Skin epidermis (tissue), 12 donors: ENCODE data around the gene MBD3L2.
A peak's percentile ranks its signal among the peaks of the same experiment; 100 is the strongest.
"Not testable (repeated sequence)": the region's sequence is repeated elsewhere in the genome, so short reads cannot be mapped to it uniquely, and the experiment has no call there.

Experiments used
- H3K27ac ChIP-seq, 21 experiments: fragments of 200-600 bp; sonication (generic) in 11 of 21; one replicate each; pipeline ENCODE4 v1.5.0; 2020; ENCODE audit warnings: mild to moderate bottlenecking in 3 of 21, inconsistent platforms in 2 of 21, moderate library complexity in 2 of 21
- H3K4me3 ChIP-seq, 7 experiments: fragments of 200-600 bp; sonication (generic) in 2 of 7; one replicate each; pipeline ENCODE4 v1.5.0; 2020; ENCODE audit warnings: inconsistent platforms in 2 of 7, mild to moderate bottlenecking in 2 of 7, moderate library complexity in 1 of 7

The MBD3L2 gene

DNA sequence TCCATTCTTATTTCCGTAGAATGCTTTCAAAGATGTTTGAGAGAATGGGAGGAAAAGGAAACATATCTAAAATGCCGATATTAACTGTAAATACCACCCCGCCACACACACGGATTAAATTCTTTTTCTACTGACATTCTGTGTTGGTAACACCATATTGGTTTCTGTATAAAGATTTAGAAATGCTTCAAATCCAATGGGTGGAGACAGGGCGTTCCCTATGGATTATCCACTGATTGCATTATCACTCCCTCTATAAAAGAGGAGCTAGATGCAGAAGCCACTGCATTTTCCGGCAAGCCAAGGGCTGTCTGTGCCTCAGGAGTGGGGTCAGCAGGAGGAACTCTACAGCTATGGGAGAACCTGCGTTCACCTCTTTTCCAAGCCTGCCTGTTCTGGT is at the start of gene MBD3L2:
Gene MBD3L2 (plus strand): TSS at position 301 of the 400 bp plus-strand sequence. CDS start 53 bp downstream, at position 354.
- H3K27ac ChIP-seq, H3K4me3 ChIP-seq: not testable (repeated sequence)

DNA sequence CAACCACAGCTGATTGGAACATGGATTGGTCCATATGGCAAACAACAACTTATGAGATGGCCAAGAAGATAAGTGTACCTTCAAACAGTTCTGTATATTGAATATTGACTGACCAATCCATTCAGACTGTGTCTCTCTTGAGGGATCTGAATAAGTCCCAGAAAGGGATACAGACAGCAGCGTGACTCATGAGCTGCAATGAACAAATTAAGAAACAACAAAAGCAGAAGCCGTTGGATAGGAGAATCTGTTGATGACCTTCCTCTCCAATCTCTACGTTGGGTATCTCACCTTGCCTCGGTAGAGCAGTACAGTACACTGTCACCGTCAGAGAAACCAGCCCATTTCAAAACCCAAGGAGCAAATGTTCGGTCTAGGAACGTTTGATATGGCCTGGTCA is 49.2 kb upstream of the MBD3L2 start:
- H3K27ac ChIP-seq: peak overlapping the region in 1 of 21 experiments; percentile 67
- H3K4me3 ChIP-seq: no peak overlapping the region

DNA sequence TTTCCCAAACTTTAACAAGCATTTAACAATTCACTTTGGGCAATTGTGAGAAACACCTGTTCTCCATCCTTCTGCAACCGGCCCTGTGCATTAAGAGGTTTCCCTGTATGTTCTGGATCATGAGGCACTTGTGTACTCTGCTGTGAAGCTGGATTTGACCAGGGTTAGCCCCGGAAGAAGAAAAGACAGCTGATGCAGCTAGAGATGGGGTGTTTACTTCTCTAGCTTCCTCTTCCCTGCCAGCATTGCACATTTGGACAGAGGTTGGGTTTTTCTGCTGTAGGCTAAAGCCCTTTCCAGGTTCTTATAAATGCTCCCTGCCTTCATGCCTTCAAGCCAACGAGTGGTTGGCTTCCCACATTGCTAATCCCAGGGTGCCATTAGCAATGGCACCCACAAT is 48.8 kb upstream of the MBD3L2 start:
- Histone ChIP-seq H3K27ac (peak overlapping the region in 2 of 21 experiments; percentile 36 to 67), H3K4me3 (no peak overlapping the region)

GRCh38 chr19:7000816-7001215 is 48.3 kb upstream of the MBD3L2 start:
- Histone ChIP-seq H3K27ac (peak overlapping the region in 2 of 21 experiments; percentile 36 to 67), H3K4me3 (no peak overlapping the region)

GRCh38 chr19:7004313-7004931 is 44.7 kb upstream of the MBD3L2 start:
- Histone ChIP-seq H3K27ac (no peak overlapping the region), H3K4me3 (no peak overlapping the region)

DNA sequence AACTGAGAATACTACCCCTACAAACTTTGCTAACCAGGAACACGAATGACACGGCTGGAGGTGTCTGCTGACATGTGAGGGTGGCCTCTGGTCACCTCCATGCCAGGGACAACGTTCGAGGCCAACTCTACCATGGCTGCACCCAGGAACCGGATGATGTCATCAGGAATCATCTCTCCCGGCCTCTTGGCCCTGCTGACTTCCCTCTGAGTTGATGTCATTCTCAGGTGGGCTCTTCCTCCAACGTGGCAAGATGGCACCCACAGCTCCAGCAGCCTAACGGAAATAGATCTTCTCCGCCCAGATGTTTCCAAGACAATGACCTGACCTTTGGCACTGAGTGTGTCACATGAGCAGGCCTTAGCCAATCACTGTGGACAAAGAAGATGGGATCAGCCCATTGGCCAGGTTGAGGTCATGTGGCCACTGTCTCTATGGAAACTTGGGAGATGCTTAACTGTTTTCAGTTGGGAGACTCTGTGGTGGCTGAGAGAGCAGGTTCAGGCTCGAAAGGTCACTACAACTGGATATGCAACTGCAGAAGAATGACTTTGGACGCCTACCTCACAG is 42.9 kb upstream of the MBD3L2 start:
- Histone ChIP-seq H3K4me3 (no peak overlapping the region), H3K27ac (no peak overlapping the region)

GRCh38 chr19:7007859-7008258 is 41.3 kb upstream of the MBD3L2 start:
- Histone ChIP-seq H3K4me3 (no peak overlapping the region), H3K27ac (no peak overlapping the region)

- no peak overlapping the region for H3K4me3 ChIP-seq
- H3K27ac ChIP-seq: no peak overlapping the region
Measured at GRCh38 chr19:7010722-7011593, 38.2 kb upstream of the MBD3L2 start.

DNA sequence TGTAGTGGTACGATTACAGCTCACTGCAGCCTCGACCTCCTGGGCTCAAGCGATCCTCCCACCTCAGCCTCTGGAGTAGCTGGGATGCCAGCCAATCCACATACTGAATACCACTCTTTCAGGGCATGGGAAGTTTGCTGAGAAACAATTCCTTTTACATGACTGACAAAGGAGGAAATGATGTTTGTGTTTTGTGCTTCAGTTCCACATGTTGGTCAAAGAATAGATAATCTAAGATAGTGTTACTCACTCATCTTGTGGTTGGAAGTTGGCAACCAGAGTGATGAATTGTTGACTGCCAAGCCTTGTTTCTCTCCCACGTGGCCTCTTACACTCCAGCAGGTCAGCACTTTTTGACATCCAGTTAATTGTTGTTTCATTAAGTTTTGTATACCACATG is 35.4 kb upstream of the MBD3L2 start:
- H3K27ac ChIP-seq: peak overlapping the region in 1 of 21 experiments; percentile 23
- no peak overlapping the region for H3K4me3 ChIP-seq

GRCh38 chr19:7018828-7019227 is 30.3 kb upstream of the MBD3L2 start:
- H3K27ac ChIP-seq: no peak overlapping the region
- H3K4me3 ChIP-seq: no peak overlapping the region

DNA sequence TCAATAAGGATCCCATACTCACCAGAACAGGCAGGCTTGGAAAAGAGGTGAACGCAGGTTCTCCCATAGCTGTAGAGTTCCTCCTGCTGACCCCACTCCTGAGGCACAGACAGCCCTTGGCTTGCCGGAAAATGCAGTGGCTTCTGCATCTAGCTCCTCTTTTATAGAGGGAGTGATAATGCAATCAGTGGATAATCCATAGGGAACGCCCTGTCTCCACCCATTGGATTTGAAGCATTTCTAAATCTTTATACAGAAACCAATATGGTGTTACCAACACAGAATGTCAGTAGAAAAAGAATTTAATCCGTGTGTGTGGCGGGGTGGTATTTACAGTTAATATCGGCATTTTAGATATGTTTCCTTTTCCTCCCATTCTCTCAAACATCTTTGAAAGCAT is 27.8 kb upstream of the MBD3L2 start, which contains the start of gene MBD3L2B:
Gene MBD3L2B (minus strand): TSS at position 101 of the 400 bp plus-strand sequence. CDS start 34 bp downstream, at position 67.
- H3K4me3 ChIP-seq, H3K27ac ChIP-seq: not testable (repeated sequence)

DNA sequence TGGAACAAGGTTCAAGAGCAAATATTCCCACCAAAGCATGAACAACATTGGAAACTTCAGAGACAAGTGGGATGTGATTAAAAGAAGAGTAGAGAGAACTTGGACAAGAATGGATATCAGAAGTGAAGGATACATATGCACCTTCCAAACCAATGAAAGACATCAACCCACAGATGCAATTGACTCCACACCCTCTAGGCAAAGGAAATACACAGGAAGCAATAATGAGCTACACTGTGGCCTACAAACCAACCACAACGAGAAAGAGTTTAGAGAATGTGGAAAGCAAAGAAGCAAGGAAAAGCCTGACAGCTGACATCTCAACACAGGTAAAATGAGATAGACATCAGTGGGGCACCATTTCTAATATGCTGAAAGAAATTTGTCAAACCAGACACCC is 20.3 kb upstream of the MBD3L2 start:
- H3K27ac ChIP-seq, H3K4me3 ChIP-seq: not testable (repeated sequence)

GRCh38 chr19:7030278-7030677 is 18.8 kb upstream of the MBD3L2 start, which contains the start of gene MBD3L5:
MBD3L5 (plus strand) TSS chr19:7030578; CDS start chr19:7030612, 34 bp downstream.
- not testable (repeated sequence) for H3K4me3 ChIP-seq, H3K27ac ChIP-seq

DNA sequence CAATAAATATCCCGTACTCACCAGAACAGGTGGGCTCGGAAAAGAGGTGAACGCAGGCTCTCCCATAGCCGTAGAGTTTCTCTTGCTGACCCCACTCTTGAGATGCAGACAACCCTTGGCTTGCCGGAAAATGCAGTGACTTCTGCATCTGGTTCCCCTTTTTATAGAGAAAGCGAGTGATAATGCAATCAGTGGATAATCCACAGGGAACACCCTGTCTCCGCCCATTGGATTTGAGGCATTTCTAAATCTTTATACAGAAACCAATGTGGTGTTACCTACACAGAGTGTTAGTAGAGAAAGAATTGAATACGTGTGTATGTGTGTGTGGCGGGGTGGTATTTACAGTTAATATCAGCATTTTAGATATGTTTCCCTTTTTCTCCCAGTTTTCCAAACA is 9.0 kb upstream of the MBD3L2 start, which contains the start of gene MBD3L4:
Gene MBD3L4 (minus strand): TSS at position 101 of the 400 bp plus-strand sequence. CDS start 35 bp downstream, at position 66.
- not testable (repeated sequence) for H3K27ac ChIP-seq, H3K4me3 ChIP-seq

DNA sequence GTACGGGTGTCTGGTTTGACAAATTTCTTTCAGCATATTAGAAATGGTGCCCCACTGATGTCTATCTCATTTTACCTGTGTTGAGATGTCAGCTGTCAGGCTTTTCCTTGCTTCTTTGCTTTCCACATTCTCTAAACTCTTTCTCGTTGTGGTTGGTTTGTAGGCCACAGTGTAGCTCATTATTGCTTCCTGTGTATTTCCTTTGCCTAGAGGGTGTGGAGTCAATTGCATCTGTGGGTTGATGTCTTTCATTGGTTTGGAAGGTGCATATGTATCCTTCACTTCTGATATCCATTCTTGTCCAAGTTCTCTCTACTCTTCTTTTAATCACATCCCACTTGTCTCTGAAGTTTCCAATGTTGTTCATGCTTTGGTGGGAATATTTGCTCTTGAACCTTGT is 7.6 kb upstream of the MBD3L2 start:
- not testable (repeated sequence) for H3K4me3 ChIP-seq, H3K27ac ChIP-seq

DNA sequence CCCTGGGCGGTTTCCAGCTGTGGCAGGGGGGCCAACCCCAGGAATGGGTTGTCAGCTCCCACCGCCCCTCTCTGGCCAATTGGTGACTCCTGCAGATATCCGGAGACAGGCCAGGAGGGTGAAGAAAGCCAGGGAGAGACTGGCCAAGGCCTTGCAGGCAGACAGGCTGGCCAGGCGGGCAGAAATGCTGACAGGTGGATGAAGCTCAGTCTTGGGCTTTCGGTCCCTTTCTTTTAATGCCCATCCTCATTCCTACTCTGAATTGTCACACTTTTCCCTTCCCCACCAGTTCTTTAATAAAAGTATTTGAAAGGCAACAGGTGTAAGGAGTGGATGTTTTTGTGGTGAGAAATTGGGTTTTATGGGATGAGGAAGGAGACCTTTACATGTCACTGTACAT is 2.3 kb downstream of the MBD3L2 start:
- not testable (repeated sequence) for H3K4me3 ChIP-seq, H3K27ac ChIP-seq

- not testable (repeated sequence) for H3K4me3 ChIP-seq
Measured at GRCh38 chr19:7052896-7053295, 3.8 kb downstream of the MBD3L2 start.

DNA sequence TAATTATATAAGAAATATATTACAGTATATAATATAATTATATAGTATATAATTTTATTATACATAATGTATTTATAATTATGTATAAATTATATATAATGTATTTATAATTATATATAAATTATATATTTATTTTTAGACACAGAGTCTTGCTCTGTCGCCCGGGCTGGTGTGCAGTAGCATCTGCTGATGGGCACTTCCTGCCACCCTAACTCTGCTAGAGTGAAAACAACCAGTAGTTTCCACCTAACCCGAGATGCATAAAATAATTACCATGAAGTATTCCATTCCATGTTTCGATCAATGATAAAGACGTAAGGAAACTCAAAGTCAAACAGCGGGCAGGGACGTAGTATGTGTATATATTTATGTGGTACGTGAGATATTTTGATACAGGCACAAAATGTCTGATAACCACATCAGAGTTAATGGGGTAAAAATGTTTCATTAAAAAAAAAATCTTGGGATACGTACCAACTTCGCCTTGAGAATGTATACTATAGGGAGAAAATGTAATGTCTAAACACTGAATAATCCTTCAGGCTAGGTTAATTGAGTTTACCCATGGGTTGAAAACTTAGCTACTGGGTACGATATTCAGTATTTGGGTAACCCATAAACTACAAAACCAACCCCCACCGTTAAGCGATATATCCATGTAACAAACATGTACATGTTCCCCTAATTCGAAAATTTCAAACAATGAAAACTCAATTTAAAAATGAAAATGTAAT is 5.7 kb downstream of the MBD3L2 start:
- not testable (repeated sequence) for H3K27ac ChIP-seq, H3K4me3 ChIP-seq

More at GRCh38 chr19:7052896-7053295, 3.8 kb downstream of the MBD3L2 start:
- not testable (repeated sequence) for H3K27ac ChIP-seq

GRCh38 chr19:7055679-7056078 is 6.6 kb downstream of the MBD3L2 start:
- not testable (repeated sequence) for H3K4me3 ChIP-seq, H3K27ac ChIP-seq

DNA sequence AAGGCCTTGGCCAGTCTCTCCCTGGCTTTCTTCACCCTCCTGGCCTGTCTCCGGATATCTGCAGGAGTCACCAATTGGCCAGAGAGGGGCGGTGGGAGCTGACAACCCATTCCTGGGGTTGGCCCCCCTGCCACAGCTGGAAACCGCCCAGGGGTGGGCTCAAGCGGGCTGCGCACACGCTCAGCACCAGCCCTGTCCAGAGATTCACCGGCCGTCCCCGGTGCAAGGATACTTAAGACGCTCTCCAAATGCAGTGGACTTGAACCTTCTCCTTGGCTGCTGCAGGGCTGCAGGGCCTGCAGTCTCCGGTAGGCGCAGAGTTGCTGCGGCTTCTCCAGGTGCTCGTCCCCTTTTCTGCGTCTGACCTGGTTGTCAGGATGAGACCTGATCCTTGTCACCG is 7.2 kb downstream of the MBD3L2 start:
- not testable (repeated sequence) for H3K4me3 ChIP-seq, H3K27ac ChIP-seq
